ENCODE results near the gene C6orf52.

The C6orf52 gene

GRCh38 chr6:10694302-10695085 lies at the start of gene C6orf52, which contains the start of gene PAK1IP1 (continued):
- TF ChIP-seq REPIN1 (tag by site-specific recombination; IDR thresholded peaks at IDR 0.05; ENCODE audit: low read depth) (no peak), ZNF311 (tag by site-specific recombination; IDR thresholded peaks at IDR 0.05; ENCODE audit: borderline replicate concordance) (no peak), ZBTB10 (tag by site-specific recombination; IDR thresholded peaks at IDR 0.05) (no peak), GLI2 (tag by site-specific recombination; IDR thresholded peaks at IDR 0.05; ENCODE audit: borderline replicate concordance, low read depth) (no peak), ZNF521 (tag by site-specific recombination; IDR thresholded peaks at IDR 0.05) (no peak), CTCF (tag by site-specific recombination; IDR thresholded peaks at IDR 0.05) (peak; percentile 11), ZNF10 (tag by site-specific recombination; IDR thresholded peaks at IDR 0.05) (no peak; the same call in 1 of the 2 replicates), ZNF433 (tag by site-specific recombination; IDR thresholded peaks at IDR 0.05; ENCODE audit: low read depth) (no peak), ZBTB17 (tag by site-specific recombination; IDR thresholded peaks at IDR 0.05) (peak; percentile 97), ZNF837 (tag by site-specific recombination; IDR thresholded peaks at IDR 0.05) (no peak), ZNF426 (tag by site-specific recombination; IDR thresholded peaks at IDR 0.05) (no peak), FEZF1 (tag by site-specific recombination; IDR thresholded peaks at IDR 0.05) (no peak), ZBTB1 (tag by site-specific recombination; IDR thresholded peaks at IDR 0.05) (no peak), ZNF280D (tag by site-specific recombination; IDR thresholded peaks at IDR 0.05) (peak; percentile 35; the same call in 1 of the 2 replicates), KLF8 (tag by site-specific recombination; IDR thresholded peaks at IDR 0.05) (peak; percentile 95), ZNF221 (tag by site-specific recombination; IDR thresholded peaks at IDR 0.05; ENCODE audit: borderline replicate concordance) (no peak), KLF17 (tag by site-specific recombination; IDR thresholded peaks at IDR 0.05) (peak; percentile 80; the same call in 1 of the 2 replicates), ATF2 (tag by site-specific recombination; IDR thresholded peaks at IDR 0.05; ENCODE audit: low read depth) (no peak; the same call in none of the 2 replicates), ZNF214 (tag by site-specific recombination; IDR thresholded peaks at IDR 0.05; ENCODE audit: borderline replicate concordance) (no peak), ZNF843 (tag by site-specific recombination; IDR thresholded peaks at IDR 0.05) (peak; percentile 62; the same call in 1 of the 2 replicates), ZNF530 (tag by site-specific recombination; IDR thresholded peaks at IDR 0.05; ENCODE audit: low read depth) (no peak), ZNF645 (tag by site-specific recombination; IDR thresholded peaks at IDR 0.05) (no peak), KLF16 (tag by site-specific recombination; IDR thresholded peaks at IDR 0.05) (no peak), ZNF776 (tag by site-specific recombination; IDR thresholded peaks at IDR 0.05; ENCODE audit: borderline replicate concordance) (no peak), ZBTB20 (tag by site-specific recombination; IDR thresholded peaks at IDR 0.05) (peak; percentile 94)
